ENCODE results near the gene QSOX2. TPM values are rescaled to one million over a fixed set of nuclear protein-coding genes. Genes with fewer than 3 reads are reported as not detected.

QSOX2 gene
- total RNA-seq, 1 experiment from 2014 or later, result 34.6 TPM

DNA sequence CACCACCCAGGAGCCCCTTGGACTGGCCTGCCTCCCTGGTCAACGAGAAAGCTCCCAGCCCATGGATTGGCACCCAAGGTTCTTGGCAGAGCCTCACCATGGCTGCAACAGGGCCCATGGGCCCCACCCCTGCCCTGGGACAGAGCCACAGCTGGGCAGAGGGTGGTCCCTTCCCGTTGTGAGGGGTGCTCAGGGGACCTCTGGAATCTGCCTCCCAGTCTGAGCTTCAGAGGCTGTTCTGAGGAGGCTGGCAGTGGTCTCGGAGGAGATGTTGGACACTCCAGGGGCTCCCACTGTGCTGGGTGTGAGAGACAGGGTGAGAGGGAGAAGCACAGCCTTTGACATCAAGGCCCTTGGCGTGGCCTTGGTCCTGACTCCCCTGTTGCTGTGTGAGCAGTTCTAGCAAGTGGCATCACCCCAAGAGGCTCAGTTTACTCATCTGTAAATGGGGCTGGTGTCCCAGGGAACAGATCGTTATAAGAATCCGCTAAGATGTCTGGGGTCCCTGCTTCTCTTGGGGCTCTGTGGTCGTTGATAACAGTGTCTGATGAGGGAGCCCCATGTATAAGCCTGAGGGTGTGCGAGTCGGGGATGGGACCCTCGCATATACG is 73.7 kb downstream of the QSOX2 start:
- Histone ChIP-seq H2AFZ (ENCODE audit: low read depth, low read length, poor library complexity, severe bottlenecking) (no peak overlapping the region), H3K9ac (ENCODE audit: low read length) (no peak overlapping the region), H3K79me2 (ENCODE audit: insufficient read depth, low read length) (no peaks in the 10 kb centered on the region), H4K20me1 (ENCODE audit: insufficient read depth) (no peaks in the 10 kb centered on the region), H3K9me3 (ENCODE audit: control insufficient read depth in 1 of 2, insufficient read depth in 1 of 2, low read depth in 1 of 2, low read length in 2 of 2) (no peaks in the 10 kb centered on the region), H3K4me3 (replicated peaks in 1 of 2; ENCODE audit: low read depth in 1 of 2, low read length in 2 of 2) (no peak overlapping the region), H3K27me3 (ENCODE audit: insufficient read depth, low read length) (no peaks in the 10 kb centered on the region), H3K9me2 (ENCODE audit: insufficient read depth) (no peaks in the 10 kb centered on the region), H3K4me2 (ENCODE audit: low read length) (no peak overlapping the region), H3K36me3 (ENCODE audit: control insufficient read depth in 1 of 2, insufficient read depth in 2 of 2, low read length in 2 of 2) (no peaks in the 10 kb centered on the region), H3K4me1 (ENCODE audit: control insufficient read depth in 1 of 2, insufficient read depth in 2 of 2, low read length in 2 of 2) (peaks cover 0 to 8% of the 10 kb centered on the region in 2 experiments; a peak in 1 of 4 replicates), H3K27ac (ENCODE audit: low read depth, low read length) (no peak overlapping the region)
- ATAC-seq (no peak), DNase-seq (ENCODE audit: low read depth, low spot score) (no peak)
- intact Hi-C loops (cut with micrococcal nuclease), result loop anchor here (2.0 to 5.0 kb wide), 2 partner anchors 55 to 95 kb away; no protein-coding TSS in a partner anchor
- TF ChIP-seq POLR2AphosphoS5 (IDR thresholded peaks at IDR 0.05; ENCODE audit: low read depth, low read length) (no peak), SP1 (IDR thresholded peaks at IDR 0.05; ENCODE audit: low read depth) (no peak), YY1 (IDR thresholded peaks at IDR 0.05; ENCODE audit: extremely low read depth, insufficient replicate concordance, low read depth, low read length) (no peak), RAD21 (IDR thresholded peaks at IDR 0.05; ENCODE audit: low read depth) (no peak), EGR1 (IDR thresholded peaks at IDR 0.05; ENCODE audit: low read depth) (no peak), JUND (IDR thresholded peaks at IDR 0.05) (no peak), FOSL1 (IDR thresholded peaks at IDR 0.05; ENCODE audit: low read depth) (no peak), CEBPB (IDR thresholded peaks at IDR 0.05; ENCODE audit: low read depth) (no peak), ELF1 (IDR thresholded peaks at IDR 0.05; ENCODE audit: borderline replicate concordance, low read depth) (no peak), EZH2phosphoT487 (IDR thresholded peaks at IDR 0.05; ENCODE audit: borderline replicate concordance) (no peak), SIN3A (IDR thresholded peaks at IDR 0.05; ENCODE audit: low read depth) (no peak), ZNF274 (IDR thresholded peaks at IDR 0.05; ENCODE audit: low read depth, low read length) (no peak), TCF7L2 (IDR thresholded peaks at IDR 0.05; ENCODE audit: borderline replicate concordance, extremely low read depth, insufficient read depth, insufficient read length) (no peak), EZH2 (IDR thresholded peaks at IDR 0.05) (no peak), POLR2A (IDR thresholded peaks at IDR 0.05; ENCODE audit: borderline replicate concordance, extremely low read depth, insufficient read depth, insufficient read length) (no peak)
- TF ChIP-seq, protein P1, sequence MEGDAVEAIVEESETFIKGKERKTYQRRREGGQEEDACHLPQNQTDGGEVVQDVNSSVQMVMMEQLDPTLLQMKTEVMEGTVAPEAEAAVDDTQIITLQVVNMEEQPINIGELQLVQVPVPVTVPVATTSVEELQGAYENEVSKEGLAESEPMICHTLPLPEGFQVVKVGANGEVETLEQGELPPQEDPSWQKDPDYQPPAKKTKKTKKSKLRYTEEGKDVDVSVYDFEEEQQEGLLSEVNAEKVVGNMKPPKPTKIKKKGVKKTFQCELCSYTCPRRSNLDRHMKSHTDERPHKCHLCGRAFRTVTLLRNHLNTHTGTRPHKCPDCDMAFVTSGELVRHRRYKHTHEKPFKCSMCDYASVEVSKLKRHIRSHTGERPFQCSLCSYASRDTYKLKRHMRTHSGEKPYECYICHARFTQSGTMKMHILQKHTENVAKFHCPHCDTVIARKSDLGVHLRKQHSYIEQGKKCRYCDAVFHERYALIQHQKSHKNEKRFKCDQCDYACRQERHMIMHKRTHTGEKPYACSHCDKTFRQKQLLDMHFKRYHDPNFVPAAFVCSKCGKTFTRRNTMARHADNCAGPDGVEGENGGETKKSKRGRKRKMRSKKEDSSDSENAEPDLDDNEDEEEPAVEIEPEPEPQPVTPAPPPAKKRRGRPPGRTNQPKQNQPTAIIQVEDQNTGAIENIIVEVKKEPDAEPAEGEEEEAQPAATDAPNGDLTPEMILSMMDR (IDR thresholded peaks at IDR 0.05 in 2 of 3, conservative IDR thresholded peaks at IDR 0.05 in 1 of 3; ENCODE audit: borderline replicate concordance in 1 of 3, insufficient read depth in 1 of 3, low read depth in 2 of 3, low read length in 2 of 3), result no peak
- TF ChIP-seq, protein P2, sequence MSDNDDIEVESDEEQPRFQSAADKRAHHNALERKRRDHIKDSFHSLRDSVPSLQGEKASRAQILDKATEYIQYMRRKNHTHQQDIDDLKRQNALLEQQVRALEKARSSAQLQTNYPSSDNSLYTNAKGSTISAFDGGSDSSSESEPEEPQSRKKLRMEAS (IDR thresholded peaks at IDR 0.05), result no peak
- POLR2A ChIA-PET, result no interaction called here
- CTCF ChIA-PET, result no interaction called here
- RAD21 ChIA-PET (ENCODE audit: low non-redundant PET in 1 of 2, low total read pairs in 2 of 2, uncharacterized antibody in 2 of 2, unreplicated experiment in 2 of 2), result no interaction called here
- BruUV-seq (replicated peaks), result no TSS peak
